ENCODE data around the gene MS4A4A. TPM values are rescaled to one million over a fixed set of nuclear protein-coding genes. Genes with fewer than 3 reads are reported as not detected.
A peak's percentile ranks its signal among the peaks of the same experiment; 100 is the strongest.

The MS4A4A gene
- total RNA-seq, 4 donors from 2014 or later: 4.1 to 53.9 (median 7.9) TPM

GRCh38 chr11:60242740-60243239, 37.7 kb upstream of the MS4A4A start, which contains the start of gene MS4A4E:
TSS of gene MS4A4E (minus strand) at chr11:60243137. CDS start at chr11:60230055, 13,082 bp downstream.
- WGBS, 2 donors: 81 to 83% methylated on average over 5 of the region's 5 CpGs
- Histone ChIP-seq H3K4me3 (replicated peaks in 1 of 3) (no peak within 1 kb of the TSS), H3K27ac (no peak within 1 kb of the TSS), H3K36me3 (no peaks in the 10 kb centered on the region), H3K9me3 (no peaks in the 10 kb centered on the region), H3K27me3 (no peaks in the 10 kb centered on the region), H3K4me1 (no peaks in the 10 kb centered on the region)
- intact Hi-C loops (cut with DNase I): no loop called here
- DNase-seq: no peak
- no peak for TF ChIP-seq POLR2A (IDR thresholded peaks at IDR 0.05)
- TF ChIP-seq CTCF (IDR thresholded peaks at IDR 0.05): no peak

- intact Hi-C loops (cut with DNase I): no loop called here
- no peak overlapping the region for H3K27ac ChIP-seq
- TF ChIP-seq CTCF (IDR thresholded peaks at IDR 0.05): peak in 3 of 6 experiments; percentile 7 to 28 (median 15)
- TF ChIP-seq POLR2A (IDR thresholded peaks at IDR 0.05): no peak
- no peaks in the 10 kb centered on the region for H3K27me3 ChIP-seq
- H3K9me3 ChIP-seq: no peaks in the 10 kb centered on the region
- WGBS, 2 donors: 42 to 56% methylated on average over 6 of the region's 6 CpGs
- no peaks in the 10 kb centered on the region for H3K4me1 ChIP-seq
- DNase-seq: no peak
- no peaks in the 10 kb centered on the region for H3K36me3 ChIP-seq
- no peak overlapping the region for H3K4me3 ChIP-seq (replicated peaks in 1 of 3)
Observed at GRCh38 chr11:60251485-60252212, 28.8 kb upstream of the MS4A4A start.

GRCh38 chr11:60252213-60253108, 28.0 kb upstream of the MS4A4A start:
- no peaks in the 10 kb centered on the region for H3K9me3 ChIP-seq
- 53 to 67% methylated on average over 2 of the region's 2 CpGs for WGBS, 2 donors
- DNase-seq: no peak
- TF ChIP-seq POLR2A (IDR thresholded peaks at IDR 0.05) (no peak), CTCF (IDR thresholded peaks at IDR 0.05) (no peak)
- intact Hi-C loops (cut with DNase I): no loop called here
- H3K4me1 ChIP-seq: no peaks in the 10 kb centered on the region
- no peaks in the 10 kb centered on the region for H3K27me3 ChIP-seq
- no peak overlapping the region for H3K4me3 ChIP-seq (replicated peaks in 1 of 3)
- H3K36me3 ChIP-seq: no peaks in the 10 kb centered on the region
- H3K27ac ChIP-seq: no peak overlapping the region

- Histone ChIP-seq H3K9me3 (no peaks in the 10 kb centered on the region), H3K4me1 (no peaks in the 10 kb centered on the region), H3K4me3 (replicated peaks in 1 of 3) (no peak overlapping the region), H3K27me3 (no peaks in the 10 kb centered on the region), H3K27ac (no peak overlapping the region), H3K36me3 (no peaks in the 10 kb centered on the region)
- WGBS, 2 donors: 88 to 89% methylated on average over 4 of the region's 4 CpGs
- DNase-seq: no peak
- TF ChIP-seq CTCF (IDR thresholded peaks at IDR 0.05) (no peak), POLR2A (IDR thresholded peaks at IDR 0.05) (no peak)
- intact Hi-C loops (cut with DNase I): no loop called here
Observed at GRCh38 chr11:60257956-60258722, 22.3 kb upstream of the MS4A4A start.

Data from thyroid gland (tissue), 4 donors.